Measurements from ENCODE around the gene KCNH3. TPM values are rescaled to one million over a fixed set of nuclear protein-coding genes. Genes with fewer than 3 reads are reported as not detected.

The KCNH3 gene
- total and polyA plus RNA-seq, 4 donors: 0.07 to 0.24 (median 0.19) TPM; not detected in 1

GRCh38 chr12:49489720-49490119 lies 49.1 kb upstream of the KCNH3 start:
- Histone ChIP-seq H3K4me1 (ENCODE audit: control insufficient read depth in 4 of 4, insufficient read depth in 4 of 4, low read length in 3 of 4) (no peaks in the 10 kb centered on the region), H3K9me3 (ENCODE audit: control insufficient read depth in 4 of 4, low read length in 3 of 4) (no peaks in the 10 kb centered on the region), H3K27me3 (ENCODE audit: control insufficient read depth in 4 of 4, insufficient read depth in 4 of 4, low read length in 3 of 4) (no peaks in the 10 kb centered on the region), H3K27ac (ENCODE audit: low read depth in 1 of 2, low read length in 2 of 2) (no peak overlapping the region), H3K9ac (ENCODE audit: low read depth in 1 of 2, low read length in 2 of 2) (no peak overlapping the region), H3K4me3 (ENCODE audit: low read depth in 1 of 3, low read length in 3 of 3) (no peak overlapping the region), H3K36me3 (ENCODE audit: control insufficient read depth in 4 of 4, insufficient read depth in 3 of 4, low read depth in 1 of 4, low read length in 3 of 4) (peaks cover 0 to 2% (median 0%) of the 10 kb centered on the region in 4 donors)
- WGBS: 95% methylated on average over 4 of the region's 4 CpGs
- no peak for DNase-seq (ENCODE audit: low spot score)
- TF ChIP-seq CTCF (IDR thresholded peaks at IDR 0.05; ENCODE audit: low read depth, low read length, missing input control): no peak
- TF ChIP-seq RXRA (IDR thresholded peaks at IDR 0.05): no peak
- no peak for TF ChIP-seq EGR1 (IDR thresholded peaks at IDR 0.05; ENCODE audit: low read depth in 2 of 2)
- TF ChIP-seq FOXA1 (IDR thresholded peaks at IDR 0.05): no peak
- no peak for TF ChIP-seq NR2F2 (IDR thresholded peaks at IDR 0.05)
- TF ChIP-seq REST (IDR thresholded peaks at IDR 0.05): no peak
- TF ChIP-seq ATF3 (IDR thresholded peaks at IDR 0.05): no peak
- no peak for TF ChIP-seq YY1 (IDR thresholded peaks at IDR 0.05)
- TF ChIP-seq HNF4A (conservative IDR thresholded peaks at IDR 0.05): no peak
- no peak for TF ChIP-seq SP1 (IDR thresholded peaks at IDR 0.05)
- TF ChIP-seq TAF1 (conservative IDR thresholded peaks at IDR 0.05): no peak
- TF ChIP-seq HNF4G (IDR thresholded peaks at IDR 0.05): no peak
- no peak for TF ChIP-seq GABPA (IDR thresholded peaks at IDR 0.05 in 1 of 2, conservative IDR thresholded peaks at IDR 0.05 in 1 of 2)
- no peak for TF ChIP-seq MAX (IDR thresholded peaks at IDR 0.05)
- no peak for TF ChIP-seq FOXA2 (IDR thresholded peaks at IDR 0.05)
- no peak for TF ChIP-seq JUND (IDR thresholded peaks at IDR 0.05)
- TF ChIP-seq RAD21 (IDR thresholded peaks at IDR 0.05): no peak
- no peak for TF ChIP-seq ZBTB33 (IDR thresholded peaks at IDR 0.05)
